ENCODE data around the gene CTIF.

The CTIF gene

DNA sequence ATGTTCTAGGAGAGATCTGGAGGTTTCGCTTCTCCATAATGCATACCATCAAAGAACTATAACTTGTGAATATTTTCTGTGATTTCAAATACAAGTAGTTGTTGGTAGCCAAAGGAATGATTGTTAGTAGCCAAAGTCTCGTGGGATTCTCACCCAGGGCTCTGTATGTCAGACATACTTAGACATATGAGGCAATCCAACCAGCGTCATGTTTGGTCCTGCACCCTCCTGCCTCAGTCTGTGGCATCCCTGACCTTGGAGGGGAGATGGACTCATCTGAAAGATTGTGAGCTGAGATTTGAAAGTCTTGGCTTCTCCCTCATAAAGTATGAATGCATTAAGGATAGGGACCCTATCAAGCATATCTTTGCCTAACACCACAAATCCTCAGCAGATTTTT lies 81.2 kb downstream of the CTIF start:
- no peak for DNase-seq (ENCODE audit: low read depth in 2 of 2)

- DNase-seq (ENCODE audit: low read depth in 2 of 2) = no peak
Measured at GRCh38 chr18:48621240-48621639, 82.4 kb downstream of the CTIF start.

- DNase-seq (ENCODE audit: low read depth in 2 of 2) = no peak
Measured at GRCh38 chr18:48621815-48622555, 83.2 kb downstream of the CTIF start.

- no peak for DNase-seq (ENCODE audit: low read depth in 2 of 2)
Measured at GRCh38 chr18:48622911-48623431, 84.1 kb downstream of the CTIF start.

GRCh38 chr18:48623468-48624235 lies 84.8 kb downstream of the CTIF start:
- no peak for DNase-seq (ENCODE audit: low read depth in 2 of 2)

- no peak for DNase-seq (ENCODE audit: low read depth in 2 of 2)
Measured at GRCh38 chr18:48624856-48625255, 86.0 kb downstream of the CTIF start.

DNA sequence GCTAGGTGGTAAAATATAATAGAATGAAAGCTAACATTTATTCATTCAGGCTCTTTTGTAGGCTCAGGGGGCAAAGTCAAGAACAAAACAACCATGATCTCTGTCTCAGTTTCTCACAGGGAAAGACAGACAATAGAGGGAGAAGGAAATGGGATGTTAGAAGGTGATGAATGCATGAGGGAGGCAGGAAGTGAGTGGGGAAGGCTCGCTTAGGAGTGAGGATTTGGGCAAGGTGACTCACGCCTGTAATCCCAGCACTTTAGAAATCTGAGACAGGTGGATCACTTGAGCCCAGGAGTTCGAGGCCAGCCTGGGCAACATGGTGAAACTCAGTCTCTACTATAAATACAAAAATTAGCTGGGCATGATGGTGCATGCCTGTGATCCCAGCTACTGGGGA lies 88.4 kb downstream of the CTIF start:
- no peak for DNase-seq (ENCODE audit: low read depth in 2 of 2)

- DNase-seq (ENCODE audit: low read depth in 2 of 2) = no peak
Measured at GRCh38 chr18:48629730-48630324, 91.0 kb downstream of the CTIF start.

- DNase-seq (ENCODE audit: low read depth in 2 of 2) = no peak
Measured at GRCh38 chr18:48631851-48632250, 93.0 kb downstream of the CTIF start.

- DNase-seq (ENCODE audit: low read depth in 2 of 2) = no peak
Measured at GRCh38 chr18:48632676-48633257, 93.9 kb downstream of the CTIF start.

DNA sequence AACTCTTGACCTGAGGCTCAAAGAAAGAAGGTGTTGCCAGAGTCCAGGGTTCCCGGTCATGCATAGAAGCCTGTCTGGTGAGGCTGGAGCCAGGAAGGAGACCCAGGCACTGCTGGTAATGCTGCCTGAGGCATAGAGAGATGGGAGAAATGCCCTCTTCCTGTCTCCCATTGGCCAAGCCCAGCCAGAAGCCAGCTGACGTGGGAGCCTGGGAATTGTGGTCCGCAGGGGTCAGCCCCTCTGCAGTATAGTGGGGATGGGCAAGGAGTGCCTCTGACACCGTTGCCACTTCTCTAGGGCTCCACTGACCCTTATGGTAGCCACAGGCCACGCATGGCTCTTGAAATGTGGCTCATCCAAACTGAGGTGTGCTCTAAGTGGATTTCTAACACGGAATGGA lies 95.7 kb downstream of the CTIF start:
- DNase-seq (ENCODE audit: low read depth in 2 of 2) = no peak

- DNase-seq (ENCODE audit: low read depth in 2 of 2) = no peak
Measured at GRCh38 chr18:48634975-48635374, 96.1 kb downstream of the CTIF start.

GRCh38 chr18:48635806-48636205 lies 97.0 kb downstream of the CTIF start:
- no peak for DNase-seq (ENCODE audit: low read depth in 2 of 2)

- no peak for DNase-seq (ENCODE audit: low read depth in 2 of 2)
Measured at GRCh38 chr18:48636436-48636835, 97.6 kb downstream of the CTIF start.

- no peak for DNase-seq (ENCODE audit: low read depth in 2 of 2)
Measured at GRCh38 chr18:48637081-48637990, 98.5 kb downstream of the CTIF start.

DNA sequence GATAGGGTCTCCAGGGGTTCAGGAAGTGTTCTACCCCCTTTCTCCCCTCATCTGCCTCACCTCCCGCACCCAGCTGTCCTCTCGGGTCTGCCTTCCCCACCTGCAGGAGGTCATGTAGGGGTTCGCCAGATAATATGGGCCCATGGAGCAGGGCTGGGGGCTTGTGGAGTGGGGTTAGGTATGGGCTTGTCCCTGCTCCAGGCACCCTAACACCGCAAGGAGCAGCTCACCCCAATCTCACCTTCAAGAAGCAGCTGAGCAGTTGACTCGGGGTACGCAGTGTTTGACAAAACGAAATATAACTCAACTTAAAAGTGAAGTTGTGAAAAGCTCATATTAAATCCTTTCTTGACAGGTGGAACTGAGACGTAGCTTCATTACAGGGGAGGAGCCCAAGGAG lies 99.6 kb downstream of the CTIF start:
- no peak for DNase-seq (ENCODE audit: low read depth in 2 of 2)

DNA sequence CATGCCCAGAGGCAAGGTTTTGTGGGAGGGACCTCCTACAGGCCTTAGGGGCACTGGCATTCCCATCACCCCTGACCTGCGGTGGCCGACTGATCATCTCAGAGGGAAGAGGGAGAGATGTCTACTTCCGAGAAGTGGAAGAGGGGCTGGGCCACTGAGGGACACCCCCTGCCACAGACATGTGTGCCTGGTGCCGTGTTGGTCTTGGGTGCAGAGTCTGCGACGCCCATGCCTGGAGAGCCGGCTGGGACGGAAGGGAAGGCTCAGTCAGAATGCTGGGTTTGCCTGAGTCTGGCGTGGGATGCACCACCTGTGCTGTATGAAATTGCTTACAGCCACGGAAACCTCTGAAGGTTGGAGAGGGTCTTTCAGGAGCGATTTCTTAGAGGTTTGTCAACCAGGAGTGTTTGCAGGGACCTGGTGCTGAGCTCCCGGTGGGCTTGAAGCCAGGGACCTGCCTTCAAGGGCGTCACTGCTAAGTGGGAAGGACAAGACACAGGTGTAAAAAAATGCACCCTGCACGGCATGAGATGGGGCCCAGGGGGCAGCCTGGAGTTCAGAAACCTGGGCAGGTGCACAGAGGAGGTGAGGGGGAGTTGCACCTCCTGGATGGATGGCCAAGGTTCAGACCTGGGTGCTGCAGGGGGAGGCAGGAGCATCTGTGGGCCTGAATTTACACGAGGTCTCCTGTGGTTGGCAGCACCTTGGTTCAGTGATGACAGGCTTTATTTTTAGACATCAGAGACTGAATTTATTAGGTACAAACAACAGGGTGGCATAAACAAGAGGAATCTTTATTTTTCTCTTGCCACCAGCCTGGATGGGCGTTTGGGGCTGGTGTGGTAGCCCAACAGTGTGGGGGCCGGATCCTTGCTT lies 100.3 kb downstream of the CTIF start:
- DNase-seq (ENCODE audit: low read depth in 2 of 2) = no peak

GRCh38 chr18:48639772-48640432 lies 101.1 kb downstream of the CTIF start:
- DNase-seq (ENCODE audit: low read depth in 2 of 2) = no peak

DNA sequence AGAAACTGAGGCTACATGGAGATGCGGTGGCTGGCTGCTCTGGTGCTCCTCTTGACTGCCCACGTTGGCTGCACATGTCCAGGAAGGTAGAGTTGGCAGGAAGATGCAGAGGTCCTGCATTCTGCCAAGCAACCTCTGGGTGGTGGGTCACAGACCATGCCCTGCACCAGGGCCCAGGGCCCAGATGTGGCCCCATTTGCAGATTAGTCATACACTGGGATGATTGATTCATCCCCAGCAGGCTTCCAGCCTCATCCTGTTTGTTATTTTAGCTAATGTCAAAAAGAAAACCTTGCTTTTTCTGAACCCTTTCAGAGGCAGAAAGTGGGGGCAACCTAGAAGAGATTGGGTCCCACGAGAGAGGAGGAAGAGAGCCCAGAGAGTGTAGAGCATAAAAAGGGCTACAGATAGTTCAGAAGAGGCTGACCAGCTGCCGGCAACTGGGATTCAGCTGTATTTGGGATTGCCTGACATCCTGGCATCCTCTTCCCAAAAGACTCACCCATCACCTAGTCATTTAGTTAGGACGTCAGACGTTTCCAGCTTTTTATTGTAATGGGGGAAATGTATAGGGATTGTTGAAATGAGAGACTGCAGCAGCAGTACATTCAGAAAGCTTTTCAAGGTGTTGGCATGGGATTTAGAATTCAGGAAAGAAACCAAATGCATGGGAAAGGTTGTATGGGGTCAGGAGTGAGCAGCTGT lies 101.9 kb downstream of the CTIF start:
- DNase-seq (ENCODE audit: low read depth in 2 of 2) = no peak

Data from stimulated activated CD8-positive, alpha-beta memory T cell treated with anti-CD3 and anti-CD28 coated beads, Interleukin-7, amount 100 ng/mL, for 4 hours (primary cell).